Mucosa of descending colon (tissue), 3 donors: ENCODE data around the gene PDLIM7. TPM values are rescaled to one million over a fixed set of nuclear protein-coding genes. Genes with fewer than 3 reads are reported as not detected.
A peak's percentile ranks its signal among the peaks of the same experiment; 100 is the strongest.

ENCODE experiments used
- ATAC-seq: fragments of 200-7000 bp; cut with Tn5 transposase; one replicate; pipeline ENCODE4 v1.9.1; 2020; ENCODE audit warnings: mild to moderate bottlenecking, moderate library complexity
- DNase-seq, 3 donors: peaks; one replicate each; pipeline ENCODE4 v3.0.0-alpha.2; 2020
- H3K36me3 ChIP-seq: fragments of 200-600 bp; one replicate; pipeline ENCODE4 v1.8.0; 2021; ENCODE audit warnings: low read depth, mild to moderate bottlenecking
- H3K4me1 ChIP-seq: fragments of 200-600 bp; one replicate; pipeline ENCODE4 v1.8.0; 2021; ENCODE audit warnings: low read depth, mild to moderate bottlenecking
- H3K4me3 ChIP-seq: fragments of 200-600 bp; one replicate; pipeline ENCODE4 v1.8.0; 2021; ENCODE audit warnings: mild to moderate bottlenecking
- H3K9me3 ChIP-seq: fragments of 200-600 bp; one replicate; pipeline ENCODE4 v1.8.0; 2021; ENCODE audit warnings: mild to moderate bottlenecking
- intact Hi-C, 2 donors: fragments of 100-400 bp; cut with DNase I in 1 of 2; cut with micrococcal nuclease in 1 of 2; formaldehyde crosslinking; loops; one replicate each; pipeline versions ENCODE4 v1.11.0 to v1.11.1; 2022; cut with DNase I, micrococcal nuclease
- total RNA-seq, 3 donors: library from RNA; stranded (reverse); fragmentation: NEBNext Ultra II Directional in 2 of 3; extraction: Animal tissue kit (Norgen Biotek cat#: 25700) in 2 of 3; gene quantifications; one replicate each; pipeline versions ENCODE4 v1.2.1 to v1.2.4, GENCODE V29; 2021 to 2023
- TF ChIP-seq, protein P1 (sequence below): fragments of 200-600 bp; IDR thresholded peaks from one replicate; pipeline ENCODE4 v1.8.0; 2022; ENCODE audit warnings: antibody characterized with exemption, mild to moderate bottlenecking
- donor health status: DM: no; HTN: no; CAD: no; lungs with moderate emphysema.
- donor health status: DM: no; HTN: no; CAD: no.
- donor health status: DM: no; HTN: yes; CAD: no.

PDLIM7 gene
- total RNA-seq, 3 donors from 2014 or later: 12.9 to 333 (median 54.0) TPM

DNA sequence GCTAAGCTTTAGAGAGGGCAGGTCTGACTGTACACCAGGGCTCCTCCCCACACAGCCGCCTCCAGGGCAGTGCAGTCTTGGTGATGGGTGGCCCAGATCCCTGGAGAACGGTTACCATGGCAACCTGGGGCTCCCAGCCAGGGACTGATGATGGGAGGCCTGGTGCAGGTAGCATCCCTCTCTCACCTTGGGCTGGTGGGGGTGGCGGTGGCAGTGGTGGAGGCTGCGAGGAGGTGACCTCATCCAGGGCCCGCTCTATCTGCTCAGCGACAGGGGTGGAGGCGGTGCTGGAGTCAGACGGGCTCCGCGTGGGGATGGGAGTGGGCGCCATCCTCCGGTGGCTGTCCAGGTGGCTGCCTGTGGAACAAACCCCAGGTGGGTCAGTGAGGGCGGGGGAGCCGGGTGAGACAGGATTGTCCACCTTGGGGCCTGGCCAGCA is 38.5 kb downstream of the PDLIM7 start:
- ATAC-seq (no peak), DNase-seq (peak in 1 of 3 donors; percentile 60)
- no peaks in the 10 kb centered on the region for H3K36me3 ChIP-seq
- H3K4me3 ChIP-seq: no peak overlapping the region
- intact Hi-C loops: no loop called here
- peaks cover 10% of the 10 kb centered on the region for H3K4me1 ChIP-seq
- TF ChIP-seq, protein P1, sequence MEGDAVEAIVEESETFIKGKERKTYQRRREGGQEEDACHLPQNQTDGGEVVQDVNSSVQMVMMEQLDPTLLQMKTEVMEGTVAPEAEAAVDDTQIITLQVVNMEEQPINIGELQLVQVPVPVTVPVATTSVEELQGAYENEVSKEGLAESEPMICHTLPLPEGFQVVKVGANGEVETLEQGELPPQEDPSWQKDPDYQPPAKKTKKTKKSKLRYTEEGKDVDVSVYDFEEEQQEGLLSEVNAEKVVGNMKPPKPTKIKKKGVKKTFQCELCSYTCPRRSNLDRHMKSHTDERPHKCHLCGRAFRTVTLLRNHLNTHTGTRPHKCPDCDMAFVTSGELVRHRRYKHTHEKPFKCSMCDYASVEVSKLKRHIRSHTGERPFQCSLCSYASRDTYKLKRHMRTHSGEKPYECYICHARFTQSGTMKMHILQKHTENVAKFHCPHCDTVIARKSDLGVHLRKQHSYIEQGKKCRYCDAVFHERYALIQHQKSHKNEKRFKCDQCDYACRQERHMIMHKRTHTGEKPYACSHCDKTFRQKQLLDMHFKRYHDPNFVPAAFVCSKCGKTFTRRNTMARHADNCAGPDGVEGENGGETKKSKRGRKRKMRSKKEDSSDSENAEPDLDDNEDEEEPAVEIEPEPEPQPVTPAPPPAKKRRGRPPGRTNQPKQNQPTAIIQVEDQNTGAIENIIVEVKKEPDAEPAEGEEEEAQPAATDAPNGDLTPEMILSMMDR: no peak
- H3K9me3 ChIP-seq: no peaks in the 10 kb centered on the region

DNA sequence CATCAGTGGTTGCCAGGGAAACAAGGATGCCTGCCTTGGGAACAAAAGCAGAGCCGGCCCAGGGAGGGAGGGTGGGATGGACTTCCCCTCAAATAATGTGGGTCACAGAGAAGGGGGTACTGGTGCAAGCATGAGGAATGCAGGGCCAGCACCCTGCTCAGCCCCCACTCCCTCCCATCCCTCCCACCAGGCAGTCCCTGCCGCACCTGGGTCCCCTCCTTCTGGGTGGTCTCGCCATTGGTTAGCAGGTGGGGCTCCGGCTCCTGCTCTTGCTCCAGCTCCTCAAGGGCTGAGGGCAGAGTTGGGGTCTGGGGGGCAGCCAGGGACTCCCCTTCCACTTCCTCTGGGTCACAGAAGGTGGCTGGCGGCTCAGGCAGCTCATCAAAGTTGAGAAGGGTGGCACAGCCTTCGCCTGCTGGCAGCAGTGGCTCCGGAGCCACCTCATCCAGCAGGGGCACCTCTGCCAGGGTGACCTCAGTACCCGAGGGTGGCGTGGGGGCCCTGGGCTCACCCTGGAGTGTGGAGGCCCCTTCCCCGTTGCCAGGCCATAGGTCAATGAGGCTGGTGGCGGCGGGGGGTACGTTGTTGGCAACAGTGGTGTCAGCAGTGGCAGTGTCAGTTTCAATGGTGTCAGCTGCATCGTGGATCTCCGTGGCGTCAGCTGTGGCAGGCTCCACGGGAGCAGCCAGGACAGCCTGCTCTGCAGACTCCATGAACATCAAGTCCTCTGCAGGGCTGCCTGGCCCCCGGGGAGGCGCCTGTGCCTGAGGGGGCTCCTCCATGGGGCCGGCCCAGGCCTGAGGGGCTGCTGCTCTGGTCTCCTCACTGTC is 39.3 kb downstream of the PDLIM7 start:
- intact Hi-C loops: no loop called here
- H3K4me3 ChIP-seq: no peak overlapping the region
- peaks cover 13% of the 10 kb centered on the region for H3K4me1 ChIP-seq
- ATAC-seq: no peak
- H3K36me3 ChIP-seq: no peaks in the 10 kb centered on the region
- DNase-seq: peak in 1 of 3 donors; percentile 65
- H3K9me3 ChIP-seq: no peaks in the 10 kb centered on the region
- TF ChIP-seq, protein P1: no peak

DNA sequence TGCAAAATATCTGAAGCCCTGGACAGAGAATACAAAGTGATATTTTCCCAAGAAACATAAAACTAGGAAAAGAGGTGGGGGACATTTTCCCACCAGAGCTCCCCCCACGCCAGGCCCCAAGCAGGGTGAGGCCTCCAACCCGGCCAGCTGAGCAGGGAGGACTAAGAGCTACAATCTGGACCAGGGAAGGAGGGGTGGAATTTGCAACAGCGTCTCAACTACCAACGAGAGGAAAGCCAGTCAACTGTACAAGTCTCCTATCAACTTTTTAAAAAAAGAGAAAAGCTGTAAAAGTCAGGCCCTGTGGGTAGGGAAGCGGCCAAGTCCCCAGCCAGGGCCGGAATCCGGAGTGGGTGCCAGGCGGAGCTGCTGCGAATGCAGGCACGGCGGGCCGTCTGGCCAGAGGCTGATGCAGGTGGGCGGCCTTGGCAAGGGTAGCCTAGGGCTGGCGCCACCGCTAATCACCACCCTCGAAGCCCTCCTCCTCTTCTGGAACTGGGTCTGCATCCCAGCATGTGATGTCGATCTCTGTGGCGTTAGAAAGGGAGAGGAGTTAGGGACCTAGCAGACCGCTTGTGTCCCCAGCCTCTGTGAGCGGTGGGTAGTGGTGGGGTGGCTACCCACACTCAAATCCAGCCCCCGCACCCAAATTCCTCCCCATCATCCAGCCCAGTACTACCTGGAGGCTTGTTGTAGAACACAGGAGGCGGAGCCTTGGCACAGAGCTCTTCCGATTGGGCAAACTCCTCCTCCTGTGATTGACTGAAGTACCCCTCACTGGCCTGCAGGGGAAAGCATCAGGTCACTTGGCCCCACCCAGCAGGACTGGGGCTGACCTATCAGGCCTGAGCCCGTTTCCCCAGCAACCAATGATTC is 40.2 kb downstream of the PDLIM7 start:
- intact Hi-C loops: no loop called here
- H3K4me3 ChIP-seq: no peak overlapping the region
- H3K9me3 ChIP-seq: no peaks in the 10 kb centered on the region
- peaks cover 13% of the 10 kb centered on the region for H3K4me1 ChIP-seq
- H3K36me3 ChIP-seq: no peaks in the 10 kb centered on the region
- TF ChIP-seq, protein P1: peak; percentile 48
- DNase-seq: peak; percentile 69 to 87 (median 78)
- peak; percentile 57 for ATAC-seq

DNA sequence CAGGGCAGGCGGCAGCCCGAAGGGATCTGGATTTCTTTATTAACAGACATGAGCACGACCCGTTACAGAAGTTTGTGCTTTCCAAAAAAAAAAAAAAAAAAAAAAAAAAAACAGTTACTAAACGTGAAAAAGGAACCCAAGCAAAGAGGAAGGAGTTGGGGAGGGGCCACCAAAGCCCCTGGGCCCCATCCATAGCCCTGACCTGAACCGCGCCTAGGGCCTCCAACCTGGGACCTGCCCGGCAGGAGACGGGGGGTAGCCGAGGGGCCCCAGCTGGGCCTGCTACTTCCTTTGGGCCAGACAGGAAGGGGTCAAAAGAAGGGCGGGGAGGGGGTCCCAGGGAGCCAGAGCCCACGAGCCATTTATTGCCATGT is 40.8 kb downstream of the PDLIM7 start:
- intact Hi-C loops: no loop called here
- ATAC-seq (no peak), DNase-seq (peak in 2 of 3 donors; percentile 54 to 69)
- no peak overlapping the region for H3K4me3 ChIP-seq
- H3K4me1 ChIP-seq: peaks cover 13% of the 10 kb centered on the region
- TF ChIP-seq, protein P1: no peak
- H3K9me3 ChIP-seq: no peaks in the 10 kb centered on the region
- H3K36me3 ChIP-seq: no peaks in the 10 kb centered on the region

DNA sequence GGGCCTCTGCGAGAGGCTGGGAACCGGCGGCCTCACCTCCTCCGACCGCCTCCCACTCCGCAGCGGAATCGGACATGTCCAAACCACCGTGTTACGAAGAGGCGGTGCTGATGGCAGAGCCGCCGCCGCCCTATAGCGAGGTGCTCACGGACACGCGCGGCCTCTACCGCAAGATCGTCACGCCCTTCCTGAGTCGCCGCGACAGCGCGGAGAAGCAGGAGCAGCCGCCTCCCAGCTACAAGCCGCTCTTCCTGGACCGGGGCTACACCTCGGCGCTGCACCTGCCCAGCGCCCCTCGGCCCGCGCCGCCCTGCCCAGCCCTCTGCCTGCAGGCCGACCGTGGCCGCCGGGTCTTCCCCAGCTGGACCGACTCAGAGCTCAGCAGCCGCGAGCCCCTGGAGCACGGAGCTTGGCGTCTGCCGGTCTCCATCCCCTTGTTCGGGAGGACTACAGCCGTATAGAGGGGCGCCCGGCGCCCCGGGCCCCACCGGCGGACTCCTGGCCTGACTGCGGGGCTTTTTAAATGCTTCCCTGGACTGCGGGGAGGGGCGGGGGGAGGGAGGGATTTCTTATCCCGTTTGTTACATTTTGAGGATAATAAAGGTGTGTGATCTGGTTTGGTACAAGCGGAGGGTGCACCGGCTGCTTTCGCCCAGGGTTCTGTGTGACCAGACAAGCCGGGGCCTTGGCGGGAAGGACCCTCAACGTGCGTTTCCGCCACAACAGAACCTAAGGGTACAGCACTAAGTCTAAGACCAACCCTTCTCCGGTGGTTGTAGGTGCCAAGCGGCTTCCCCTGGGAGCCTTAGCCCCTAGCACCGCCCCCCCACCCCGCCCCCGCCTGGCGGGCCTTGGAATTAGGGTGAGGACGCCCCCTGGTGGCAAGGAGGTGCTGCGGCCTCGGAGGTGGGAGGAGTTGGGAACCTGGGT is 41.5 kb downstream of the PDLIM7 start:
- Histone ChIP-seq H3K4me1 (peaks cover 13% of the 10 kb centered on the region), H3K4me3 (peak overlapping the region; percentile 36), H3K36me3 (no peaks in the 10 kb centered on the region), H3K9me3 (no peaks in the 10 kb centered on the region)
- DNase-seq: peak; percentile 95 to 98 (median 97)
- intact Hi-C loops: no loop called here
- ATAC-seq: peak; percentile 70
- TF ChIP-seq, protein P1: peak; percentile 92
